LNCaP clone FGC (cell line): Measurements from ENCODE around the gene RXFP2.

Experiments
- DNase-seq: peaks from one replicate; pipeline ENCODE4 v3.0.0-alpha.2; 2011; ENCODE audit warnings: low read depth
- H3K4me3 ChIP-seq: 2 replicates; pipeline ENCODE4 v1.5.1; 2011; ENCODE audit warnings: mild to moderate bottlenecking, low read depth, low read length, control low read depth
- TF ChIP-seq, protein P1 (sequence below): IDR thresholded peaks from 2 replicates; pipeline ENCODE4 v1.5.1; 2012; ENCODE audit warnings: mild to moderate bottlenecking; ENCODE audit not compliant: control insufficient read depth, insufficient read depth; ENCODE audit errors: extremely low read depth

The RXFP2 gene

GRCh38 chr13:31722673-31723072, 16.7 kb upstream of the RXFP2 start:
- DNase-seq: no peak
- H3K4me3 ChIP-seq: no peak overlapping the region
- TF ChIP-seq, protein P1, sequence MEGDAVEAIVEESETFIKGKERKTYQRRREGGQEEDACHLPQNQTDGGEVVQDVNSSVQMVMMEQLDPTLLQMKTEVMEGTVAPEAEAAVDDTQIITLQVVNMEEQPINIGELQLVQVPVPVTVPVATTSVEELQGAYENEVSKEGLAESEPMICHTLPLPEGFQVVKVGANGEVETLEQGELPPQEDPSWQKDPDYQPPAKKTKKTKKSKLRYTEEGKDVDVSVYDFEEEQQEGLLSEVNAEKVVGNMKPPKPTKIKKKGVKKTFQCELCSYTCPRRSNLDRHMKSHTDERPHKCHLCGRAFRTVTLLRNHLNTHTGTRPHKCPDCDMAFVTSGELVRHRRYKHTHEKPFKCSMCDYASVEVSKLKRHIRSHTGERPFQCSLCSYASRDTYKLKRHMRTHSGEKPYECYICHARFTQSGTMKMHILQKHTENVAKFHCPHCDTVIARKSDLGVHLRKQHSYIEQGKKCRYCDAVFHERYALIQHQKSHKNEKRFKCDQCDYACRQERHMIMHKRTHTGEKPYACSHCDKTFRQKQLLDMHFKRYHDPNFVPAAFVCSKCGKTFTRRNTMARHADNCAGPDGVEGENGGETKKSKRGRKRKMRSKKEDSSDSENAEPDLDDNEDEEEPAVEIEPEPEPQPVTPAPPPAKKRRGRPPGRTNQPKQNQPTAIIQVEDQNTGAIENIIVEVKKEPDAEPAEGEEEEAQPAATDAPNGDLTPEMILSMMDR: no peak

DNA sequence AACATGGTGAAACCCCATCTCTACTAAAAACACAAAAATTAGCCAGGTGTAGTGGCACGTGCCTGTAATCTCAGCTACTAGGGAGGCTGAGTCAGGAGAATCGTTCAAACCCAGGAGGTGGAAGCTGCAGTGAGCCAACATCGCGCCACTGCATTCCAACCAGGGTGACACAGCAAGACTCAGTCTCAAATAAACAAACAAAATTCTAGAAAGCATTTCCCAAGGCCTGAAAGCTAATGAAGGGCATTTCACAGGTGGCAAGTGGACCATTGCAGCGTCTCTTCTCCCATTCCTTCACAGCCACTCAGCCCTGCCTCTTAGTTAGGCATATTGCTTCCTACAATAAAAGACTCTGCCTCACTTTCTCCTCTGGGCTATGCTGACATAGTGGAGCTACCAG, 13.5 kb upstream of the RXFP2 start:
- no peak overlapping the region for H3K4me3 ChIP-seq
- TF ChIP-seq, protein P1: no peak
- no peak for DNase-seq

GRCh38 chr13:31731921-31732320, 7.4 kb upstream of the RXFP2 start:
- no peak overlapping the region for H3K4me3 ChIP-seq
- no peak for DNase-seq
- TF ChIP-seq, protein P1: no peak

GRCh38 chr13:31733066-31733465, 6.3 kb upstream of the RXFP2 start:
- TF ChIP-seq, protein P1: no peak
- H3K4me3 ChIP-seq: no peak overlapping the region
- no peak for DNase-seq

DNA sequence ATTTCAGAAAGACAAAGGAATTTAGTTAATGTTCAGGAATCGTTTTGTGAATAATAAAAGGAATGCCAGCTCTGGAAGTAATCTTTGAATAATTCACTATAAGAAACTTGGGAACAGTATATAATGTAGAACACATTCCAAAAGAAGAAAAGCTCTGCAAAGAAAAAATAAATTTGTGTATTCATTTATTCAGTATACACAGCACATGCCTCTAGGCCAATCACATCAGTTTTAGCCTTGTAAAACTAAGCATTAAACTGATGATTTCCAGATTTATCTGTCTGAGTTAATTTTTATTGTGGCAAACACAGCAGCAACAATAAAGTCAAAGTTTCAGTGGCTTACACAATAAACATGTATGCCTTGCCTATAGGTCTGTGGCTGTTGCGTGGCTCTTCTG, 5.7 kb upstream of the RXFP2 start:
- TF ChIP-seq, protein P1: no peak

GRCh38 chr13:31742097-31742734, 2.9 kb downstream of the RXFP2 start:
- TF ChIP-seq, protein P1: peak; percentile 90
- H3K4me3 ChIP-seq: no peak overlapping the region
- peak; percentile 22 for DNase-seq

More for the DNA sequence above, 5.7 kb upstream of the RXFP2 start:
- DNase-seq: no peak
- H3K4me3 ChIP-seq: no peak overlapping the region

GRCh38 chr13:31747291-31747690, 8.0 kb downstream of the RXFP2 start:
- H3K4me3 ChIP-seq: no peak overlapping the region
- DNase-seq: no peak
- TF ChIP-seq, protein P1: no peak
